Activated CD8-positive, alpha-beta memory T cell treated with anti-CD3 and anti-CD28 coated beads, Interleukin-2, amount 50 U/mL, for 4 hours (primary cell): ENCODE data around the gene PAXX.

Source experiments
- DNase-seq: peaks from one replicate; pipeline ENCODE4 v3.0.0-alpha.2; 2020

Gene PAXX

DNA sequence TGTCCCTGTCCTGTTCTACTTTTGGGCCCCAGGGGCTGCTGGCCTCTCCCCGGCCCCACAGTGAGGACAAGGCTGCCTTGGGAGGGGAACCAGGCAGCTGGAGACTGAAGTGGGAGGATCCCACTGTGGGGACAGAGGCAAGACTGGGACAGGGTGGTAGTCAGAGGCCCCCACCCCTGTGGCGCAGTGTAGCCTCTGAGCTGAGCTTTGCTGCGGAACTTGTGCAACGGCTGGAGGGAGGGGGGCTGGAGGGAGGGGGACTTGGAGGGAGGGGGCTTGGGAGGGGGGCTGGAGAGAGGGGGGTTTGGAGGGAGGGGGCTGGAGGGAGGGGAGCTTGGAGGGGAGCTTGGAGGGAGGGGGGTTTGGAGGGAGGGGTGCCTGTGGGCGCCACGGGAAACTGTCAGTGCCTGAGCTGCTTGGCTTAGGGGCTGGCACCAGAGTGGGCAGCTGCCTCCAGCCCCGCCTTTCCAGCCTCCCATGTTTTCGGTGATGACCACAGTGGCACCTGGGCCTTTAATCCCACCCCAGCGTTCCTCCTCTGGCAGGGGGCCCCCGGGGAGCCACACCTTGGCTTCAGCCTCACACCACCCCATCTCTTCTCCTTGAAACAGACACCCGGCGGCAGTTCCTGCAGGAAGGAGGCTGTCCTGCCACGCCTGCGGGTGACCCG is 42.0 kb downstream of the PAXX start:
- DNase-seq = no peak

DNA sequence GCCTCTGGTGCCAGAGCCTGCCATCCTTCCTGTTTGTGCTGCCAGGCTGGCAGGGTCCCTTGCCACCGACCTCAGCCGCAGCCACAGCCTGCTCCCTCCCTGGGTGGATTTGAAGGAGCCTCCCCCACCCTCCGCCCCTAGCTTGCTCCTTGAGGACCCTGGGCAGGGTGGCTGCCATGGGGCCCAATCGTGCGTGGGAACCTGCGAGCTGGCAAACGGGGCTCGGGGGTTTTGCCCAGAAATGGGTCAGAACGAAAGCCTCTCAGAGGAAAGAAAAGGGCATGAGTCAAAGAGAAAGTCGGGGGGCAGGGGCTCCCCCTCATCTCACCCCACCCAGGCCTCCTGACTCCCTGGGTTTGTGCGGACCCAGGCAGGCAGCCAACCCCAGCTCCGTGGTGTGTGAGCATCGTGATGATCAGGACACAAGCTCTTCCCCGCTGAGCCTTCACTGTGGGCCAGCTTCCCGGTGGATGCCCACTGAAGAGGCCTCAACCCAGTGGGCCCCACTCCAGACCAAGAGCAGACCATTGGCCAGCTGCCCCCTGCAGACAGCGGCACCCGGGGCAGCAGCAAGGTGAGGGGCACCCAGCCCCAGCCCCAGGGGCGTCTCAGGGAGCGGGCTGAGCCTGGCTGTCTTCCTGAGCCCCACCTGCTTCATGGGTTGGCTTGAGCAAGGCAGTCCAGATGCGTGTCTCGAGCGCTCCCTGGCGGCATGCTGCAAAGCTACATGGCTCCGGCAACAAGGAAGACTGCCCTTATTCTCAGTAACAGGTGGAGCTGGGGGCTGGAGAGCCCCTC is 42.7 kb downstream of the PAXX start:
- peak; percentile 89 for DNase-seq

DNA sequence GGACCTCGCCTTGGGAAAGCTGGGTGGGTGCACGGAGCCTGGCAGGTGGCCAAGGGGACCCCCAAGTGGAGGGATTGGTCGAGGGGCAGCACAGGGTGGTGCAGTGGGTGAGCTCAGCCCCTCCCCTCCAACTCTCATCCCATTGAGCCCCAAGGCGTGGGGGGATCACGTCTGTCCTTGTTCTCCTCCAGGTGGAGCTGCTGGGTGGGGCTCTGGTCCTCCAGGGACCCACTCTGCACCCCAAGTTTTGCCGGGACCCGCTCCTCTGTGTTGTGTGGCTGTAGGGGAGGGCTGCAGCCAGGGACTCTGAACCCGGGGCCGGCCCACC is 43.2 kb downstream of the PAXX start:
- no peak for DNase-seq

DNA sequence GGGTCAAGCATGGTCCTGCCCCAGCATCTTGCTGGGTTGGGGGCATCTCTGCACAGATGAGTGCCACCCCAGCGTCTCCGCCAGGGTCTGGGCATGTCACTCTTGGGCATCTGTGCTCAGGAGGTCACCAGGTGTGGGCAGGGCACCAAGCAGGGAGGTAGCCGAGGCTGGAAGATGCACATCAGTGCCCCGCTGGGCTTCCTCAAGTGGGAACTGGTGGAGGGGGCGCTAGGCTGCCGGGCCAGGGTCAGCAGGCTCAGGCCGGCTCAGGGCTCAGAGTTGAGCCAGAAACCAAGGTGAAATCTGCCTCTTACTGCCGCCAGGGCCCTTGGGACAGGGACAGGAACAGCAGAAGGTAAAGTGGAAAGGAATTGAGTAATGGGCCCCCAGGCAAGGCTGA is 43.7 kb downstream of the PAXX start:
- DNase-seq = no peak

DNA sequence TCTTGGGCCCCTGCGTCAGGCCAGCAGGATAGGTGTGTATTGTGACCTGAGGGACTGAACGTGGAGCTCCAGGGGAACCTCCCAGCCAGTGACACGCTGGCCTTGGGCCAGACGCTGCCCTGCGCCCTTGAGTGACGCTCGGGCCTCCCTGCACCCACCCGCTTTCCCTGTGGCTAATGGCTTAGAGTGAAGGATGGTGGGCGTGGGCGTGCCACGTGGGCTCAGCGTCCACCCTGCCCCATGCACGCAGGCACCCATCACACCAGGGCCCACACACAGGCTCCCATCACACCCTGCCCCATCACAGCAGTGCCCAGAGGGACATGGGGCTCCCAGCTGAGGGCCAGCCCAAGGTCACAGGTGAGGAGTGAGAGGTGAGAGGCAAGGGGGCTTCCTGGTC is 44.8 kb downstream of the PAXX start:
- no peak for DNase-seq

DNA sequence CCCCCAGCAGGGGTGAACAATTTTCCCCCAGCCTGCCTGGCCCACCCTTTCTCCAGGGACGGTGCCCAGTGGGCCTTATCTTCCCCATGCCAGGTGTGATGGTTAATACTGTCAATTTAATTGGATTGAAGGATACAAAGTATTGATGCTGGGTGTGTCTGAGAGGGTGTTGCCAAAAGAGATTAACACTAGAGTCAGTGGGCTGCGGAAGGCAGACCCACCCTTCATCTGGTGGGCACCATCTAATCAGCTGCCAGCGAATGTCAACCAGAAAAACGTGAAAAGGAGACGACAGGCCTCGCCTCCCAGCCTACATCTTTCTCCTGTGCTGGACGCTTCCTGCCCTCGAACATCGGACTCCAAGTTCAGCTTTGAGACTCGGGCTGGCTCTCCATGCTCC is 45.3 kb downstream of the PAXX start:
- DNase-seq = no peak

DNA sequence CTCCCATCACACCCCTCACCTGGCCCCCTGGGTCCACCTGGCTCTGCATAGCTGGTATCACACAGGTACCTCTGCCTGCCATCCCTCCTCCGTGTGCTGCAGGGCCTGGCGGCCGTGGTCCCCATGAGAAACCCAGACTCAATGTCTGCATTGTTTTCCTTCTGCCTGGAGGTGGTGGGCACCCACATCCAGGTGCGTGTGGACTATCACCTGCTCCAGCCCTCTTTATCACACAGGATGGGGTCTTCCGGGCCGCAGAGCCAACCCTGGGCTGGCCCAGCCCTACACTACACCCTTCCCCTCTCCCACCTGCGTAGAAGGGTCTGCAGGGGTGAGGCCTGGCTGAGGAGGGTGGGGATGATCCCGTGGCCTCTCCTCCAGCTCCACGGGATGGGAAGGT is 46.7 kb downstream of the PAXX start:
- DNase-seq = no peak

DNA sequence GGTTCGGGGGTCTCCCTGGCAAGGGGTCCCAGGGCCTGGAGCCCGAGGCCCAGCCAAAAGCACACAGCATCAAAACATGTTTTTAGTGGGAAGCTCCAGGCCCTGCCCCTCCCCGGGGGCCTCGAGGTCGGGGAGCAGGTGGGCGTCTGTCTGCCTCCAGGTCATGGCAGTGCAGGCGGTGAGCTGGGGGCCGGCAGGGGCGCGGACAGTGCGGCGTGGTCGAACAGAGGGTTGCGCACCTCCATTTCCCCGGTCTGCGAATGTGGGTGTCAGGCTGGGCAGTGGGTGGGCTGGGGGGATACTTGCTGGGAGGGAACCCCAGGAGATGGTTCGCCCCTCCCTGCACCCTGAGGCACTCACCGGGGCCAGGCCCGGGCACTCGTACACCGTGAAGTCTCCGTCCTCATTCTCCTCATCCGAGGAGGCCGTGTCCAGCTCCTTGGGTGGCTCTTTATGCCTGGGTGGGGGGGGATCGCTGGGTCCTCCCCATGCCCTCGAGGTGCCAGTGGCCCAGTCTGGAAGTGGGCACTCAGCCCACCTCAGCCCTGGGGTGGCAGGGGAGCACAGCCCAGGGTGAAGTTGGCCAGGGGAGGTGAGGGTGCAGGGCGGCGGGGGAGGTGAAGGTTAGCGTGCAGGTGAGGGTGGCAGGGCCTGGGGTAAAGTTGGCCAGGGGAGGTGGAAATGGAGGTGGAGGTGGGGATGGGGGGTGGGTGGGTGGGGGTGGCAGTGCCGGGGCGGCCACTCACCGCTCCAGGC is 47.6 kb downstream of the PAXX start:
- no peak for DNase-seq

DNA sequence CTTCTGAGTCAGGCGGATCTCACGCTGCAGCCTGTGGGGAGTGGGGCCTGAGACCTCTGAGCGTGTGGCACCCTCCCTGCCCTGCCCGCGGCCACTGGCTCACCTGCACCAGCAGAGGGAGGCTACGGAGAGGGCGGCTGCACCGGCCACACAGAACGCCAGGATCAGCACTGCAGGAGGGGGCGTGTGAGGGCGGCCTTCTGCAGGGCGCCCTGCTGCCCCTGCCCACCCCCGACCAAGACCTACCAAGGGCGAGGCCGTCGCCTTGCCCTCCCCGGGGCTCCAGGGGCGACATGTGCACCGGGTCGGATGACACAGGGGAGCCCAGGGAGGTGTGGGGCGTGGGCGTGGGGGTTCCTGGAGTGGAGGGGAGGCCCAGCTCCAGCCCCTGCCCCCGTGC is 48.3 kb downstream of the PAXX start:
- no peak for DNase-seq

DNA sequence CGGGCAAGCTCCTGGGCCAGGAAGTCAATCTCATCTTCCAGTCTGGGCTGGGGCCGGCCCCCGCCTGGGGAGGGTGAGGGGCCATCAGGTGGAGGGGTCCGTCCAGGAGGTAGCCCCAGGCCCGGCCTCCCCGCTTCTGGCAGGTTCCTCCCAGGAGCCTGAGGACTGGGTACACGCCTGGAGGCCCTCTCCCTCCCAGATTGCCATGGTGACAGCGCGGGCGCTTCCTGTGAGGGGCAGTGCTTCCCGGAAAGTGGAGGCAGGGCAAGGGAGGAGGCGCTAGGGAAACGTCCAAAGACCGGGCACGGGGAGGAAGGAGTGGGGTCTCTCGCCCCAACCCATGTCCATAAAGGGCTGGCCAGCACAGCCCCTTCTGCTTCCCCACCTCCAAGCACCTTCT is 48.9 kb downstream of the PAXX start:
- DNase-seq = no peak

DNA sequence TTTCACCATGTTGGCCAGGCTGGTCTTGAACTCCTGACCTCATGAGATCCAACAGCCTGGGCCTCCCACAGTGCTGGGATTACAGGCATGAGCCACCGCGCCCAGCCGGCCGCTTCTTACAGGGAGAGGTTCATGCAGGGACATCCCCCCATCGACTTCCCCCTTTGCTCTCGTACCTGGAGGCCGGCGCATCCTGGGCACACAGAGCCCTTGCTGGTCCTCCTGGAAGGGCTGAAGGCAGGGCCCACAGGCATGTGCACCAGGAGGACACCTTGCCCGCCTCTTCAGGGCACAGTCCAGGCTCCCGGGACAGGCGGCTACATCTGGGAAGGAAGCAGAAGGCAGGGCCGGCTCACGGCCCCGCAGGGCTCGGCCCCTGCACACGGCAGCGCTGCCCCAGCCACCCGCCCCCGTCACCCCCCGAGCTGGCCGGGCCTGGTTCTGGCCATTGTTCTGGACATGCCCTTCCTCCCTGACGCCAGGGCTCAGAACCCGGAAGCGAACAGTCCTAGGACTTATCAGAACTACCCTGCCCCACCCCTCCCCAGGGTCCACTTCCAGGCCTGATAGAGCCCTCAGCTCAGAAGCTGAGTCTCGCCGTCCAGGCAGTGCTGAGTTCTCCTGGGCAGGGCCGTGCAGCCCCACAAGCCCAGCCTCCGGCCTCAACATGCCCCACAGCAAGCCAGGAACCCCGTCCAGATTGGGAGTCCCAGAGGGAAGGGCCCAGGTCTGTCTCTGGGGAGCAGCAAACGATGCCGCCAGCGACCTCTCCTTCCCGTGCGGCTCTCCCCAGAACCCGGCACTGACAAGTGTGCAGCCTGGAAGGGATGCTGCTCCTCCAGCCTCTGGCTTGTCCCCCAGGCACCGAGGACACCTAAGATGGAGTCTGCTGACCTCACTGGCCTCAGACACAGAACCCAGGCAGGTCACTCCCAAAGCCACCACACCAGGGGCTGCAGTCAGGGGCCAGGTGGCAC is 50.8 kb downstream of the PAXX start:
- no peak for DNase-seq
